ENCODE data around the gene GRAMD1B.

DNA sequence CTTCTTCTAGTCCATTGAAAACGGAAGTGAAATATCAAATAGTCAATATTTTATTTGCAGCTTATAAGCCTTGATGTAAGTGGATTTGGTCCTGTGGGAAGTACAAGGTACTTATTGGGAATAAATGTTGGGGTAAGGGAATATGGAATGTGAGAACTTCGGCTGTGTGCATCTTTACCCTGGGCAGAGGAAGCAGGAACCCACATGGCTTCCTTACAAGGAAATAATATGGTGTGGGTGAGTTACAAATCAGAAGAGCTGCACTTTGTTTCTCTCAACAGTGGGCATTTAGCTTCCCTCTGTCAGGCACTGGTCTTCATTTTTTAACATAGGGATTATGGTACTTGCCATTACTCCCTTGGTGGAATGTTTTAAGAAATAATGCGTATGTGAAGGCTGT lies 146.4 kb downstream of the GRAMD1B start:
- no peak for TF ChIP-seq CTCF (conservative IDR thresholded peaks at IDR 0.05; ENCODE audit: low read length)
- TF ChIP-seq EZH2phosphoT487 (IDR thresholded peaks at IDR 0.05; ENCODE audit: borderline replicate concordance) = no peak

Data from Loucy (cell line).